MM.1S (cell line): ENCODE results near the gene CPNE2.

Experiments used
- DNase-seq: peaks from one replicate; pipeline ENCODE4 v3.0.0-alpha.2; 2015
- H2AFZ ChIP-seq: fragments of 300-600 bp; sonication (generic); 2 replicates; pipeline ENCODE4 v1.6.0; 2016; ENCODE audit warnings: antibody characterized with exemption, low read length
- H3F3A ChIP-seq: fragments of 300-600 bp; sonication (generic); 2 replicates; pipeline ENCODE4 v1.6.1; 2016; ENCODE audit warnings: mild to moderate bottlenecking, antibody characterized with exemption, low read length, moderate library complexity, mixed read lengths; ENCODE audit not compliant: insufficient read depth
- H3K27ac ChIP-seq: fragments of 300-600 bp; sonication (generic); 2 replicates; pipeline ENCODE4 v1.5.1; 2016; ENCODE audit warnings: mild to moderate bottlenecking, low read length
- H3K27me3 ChIP-seq: fragments of 300-600 bp; sonication (generic); replicated peaks from 2 replicates; pipeline ENCODE4 v1.6.0; 2016; ENCODE audit warnings: low read length; ENCODE audit not compliant: insufficient read depth
- H3K36me3 ChIP-seq: fragments of 300-600 bp; sonication (generic); replicated peaks from 2 replicates; pipeline ENCODE4 v1.6.1; 2016; ENCODE audit warnings: mild to moderate bottlenecking, low read length, mixed read lengths; ENCODE audit not compliant: insufficient read depth
- H3K4me1 ChIP-seq: fragments of 300-600 bp; sonication (generic); 2 replicates; pipeline ENCODE4 v1.6.1; 2016; ENCODE audit warnings: low read length, mixed read lengths
- H3K4me2 ChIP-seq: fragments of 300-600 bp; sonication (generic); 2 replicates; pipeline ENCODE4 v1.6.0; 2016; ENCODE audit warnings: low read depth, low read length
- H3K4me3 ChIP-seq: fragments of 300-600 bp; sonication (generic); 2 replicates; pipeline ENCODE4 v1.5.1; 2016; ENCODE audit warnings: low read length, mixed read lengths
- H3K79me2 ChIP-seq: fragments of 300-600 bp; sonication (generic); 2 replicates; pipeline ENCODE4 v1.6.1; 2016; ENCODE audit warnings: mixed run types, low read length, mixed read lengths
- H3K9ac ChIP-seq: fragments of 300-600 bp; sonication (generic); 2 replicates; pipeline ENCODE4 v1.6.1; 2016; ENCODE audit warnings: low read length, mixed read lengths
- H3K9me2 ChIP-seq: fragments of 300-600 bp; sonication (generic); replicated peaks from 2 replicates; pipeline ENCODE4 v1.6.1; 2016; ENCODE audit warnings: mild to moderate bottlenecking, low read length, mixed read lengths; ENCODE audit not compliant: insufficient read depth
- H3K9me3 ChIP-seq: fragments of 300-600 bp; sonication (generic); replicated peaks from 2 replicates; pipeline ENCODE4 v1.6.1; 2016; ENCODE audit warnings: mild to moderate bottlenecking, low read length, mixed read lengths; ENCODE audit not compliant: insufficient read depth
- H4K20me1 ChIP-seq: fragments of 300-600 bp; sonication (generic); 2 replicates; pipeline ENCODE4 v1.6.1; 2016; ENCODE audit warnings: mild to moderate bottlenecking, low read length, moderate library complexity, mixed read lengths; ENCODE audit not compliant: insufficient read depth
- EZH2 ChIP-seq: fragments of 300-600 bp; sonication (generic); optimal IDR thresholded peaks from 2 replicates; pipeline ENCODE3; 2017; ENCODE audit warnings: low read depth, mild to moderate bottlenecking, antibody characterized with exemption, low read length, mixed read lengths
- EZH2phosphoT487 ChIP-seq: fragments of 300-600 bp; sonication (generic); IDR thresholded peaks from 2 replicates; pipeline ENCODE4 v1.6.1; 2018; ENCODE audit warnings: antibody characterized with exemption, low read length
- TF ChIP-seq, protein P1 (sequence below): fragments of 300-600 bp; sonication (generic); IDR thresholded peaks from 2 replicates; pipeline ENCODE4 v1.5.1; 2016; ENCODE audit warnings: antibody characterized with exemption, low read length, mixed read lengths

The CPNE2 gene

DNA sequence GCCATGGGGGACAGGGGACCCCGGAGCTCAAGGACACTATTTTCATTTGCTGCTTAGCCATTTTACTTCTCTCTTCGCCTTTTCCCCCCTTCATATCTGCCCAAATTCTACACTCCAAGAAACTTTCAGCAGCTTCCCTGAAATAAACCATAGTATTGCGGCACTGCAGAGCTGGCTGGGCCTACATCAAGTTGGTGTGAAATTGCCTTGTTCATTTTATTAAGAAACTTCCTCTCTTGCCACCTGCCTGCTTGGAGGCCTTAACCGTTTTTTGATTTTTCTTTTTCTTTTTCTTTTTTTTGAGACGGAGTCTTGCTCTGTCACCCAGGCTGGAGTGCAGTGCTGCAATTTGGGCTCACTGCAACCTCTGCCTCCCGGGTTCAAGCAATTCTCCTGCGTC, 7.4 kb upstream of the CPNE2 start:
- H2AFZ ChIP-seq = no peak overlapping the region
- no peaks in the 10 kb centered on the region for H4K20me1 ChIP-seq
- H3K27ac ChIP-seq = no peak overlapping the region
- no peaks in the 10 kb centered on the region; the same call in 1 of the 2 replicates for H3K27me3 ChIP-seq
- no peak overlapping the region for H3K4me3 ChIP-seq
- no peak for TF ChIP-seq EZH2phosphoT487
- TF ChIP-seq, protein P1, sequence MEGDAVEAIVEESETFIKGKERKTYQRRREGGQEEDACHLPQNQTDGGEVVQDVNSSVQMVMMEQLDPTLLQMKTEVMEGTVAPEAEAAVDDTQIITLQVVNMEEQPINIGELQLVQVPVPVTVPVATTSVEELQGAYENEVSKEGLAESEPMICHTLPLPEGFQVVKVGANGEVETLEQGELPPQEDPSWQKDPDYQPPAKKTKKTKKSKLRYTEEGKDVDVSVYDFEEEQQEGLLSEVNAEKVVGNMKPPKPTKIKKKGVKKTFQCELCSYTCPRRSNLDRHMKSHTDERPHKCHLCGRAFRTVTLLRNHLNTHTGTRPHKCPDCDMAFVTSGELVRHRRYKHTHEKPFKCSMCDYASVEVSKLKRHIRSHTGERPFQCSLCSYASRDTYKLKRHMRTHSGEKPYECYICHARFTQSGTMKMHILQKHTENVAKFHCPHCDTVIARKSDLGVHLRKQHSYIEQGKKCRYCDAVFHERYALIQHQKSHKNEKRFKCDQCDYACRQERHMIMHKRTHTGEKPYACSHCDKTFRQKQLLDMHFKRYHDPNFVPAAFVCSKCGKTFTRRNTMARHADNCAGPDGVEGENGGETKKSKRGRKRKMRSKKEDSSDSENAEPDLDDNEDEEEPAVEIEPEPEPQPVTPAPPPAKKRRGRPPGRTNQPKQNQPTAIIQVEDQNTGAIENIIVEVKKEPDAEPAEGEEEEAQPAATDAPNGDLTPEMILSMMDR = no peak
- TF ChIP-seq EZH2 = no peak
- DNase-seq = no peak
- H3K36me3 ChIP-seq = no peaks in the 10 kb centered on the region
- no peak overlapping the region for H3K9ac ChIP-seq
- H3K9me3 ChIP-seq = no peaks in the 10 kb centered on the region
- no peaks in the 10 kb centered on the region for H3K9me2 ChIP-seq
- H3K4me1 ChIP-seq = no peaks in the 10 kb centered on the region
- no peaks in the 10 kb centered on the region for H3K79me2 ChIP-seq
- H3K4me2 ChIP-seq = no peak overlapping the region
- H3F3A ChIP-seq = no peaks in the 10 kb centered on the region

DNA sequence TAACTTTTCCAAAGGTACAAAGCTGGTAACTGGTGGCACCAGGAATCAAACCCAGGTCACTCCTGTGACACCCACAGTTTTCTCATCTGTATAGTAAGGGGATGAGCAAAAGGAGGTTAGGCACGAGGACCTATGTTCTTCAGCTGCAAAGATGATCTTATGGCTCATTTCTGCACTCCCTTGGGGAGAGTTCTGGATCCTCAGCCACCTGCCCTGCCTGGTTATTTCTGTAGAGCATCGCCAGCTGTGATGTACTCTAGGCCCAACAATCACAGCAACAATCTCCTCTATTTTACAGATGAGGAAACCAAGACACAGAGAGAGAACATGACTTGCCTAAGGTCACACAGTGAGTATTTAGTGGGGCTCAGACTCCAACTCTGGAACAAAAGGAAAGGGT, 5.4 kb upstream of the CPNE2 start:
- Histone ChIP-seq H3F3A (no peaks in the 10 kb centered on the region), H3K9me3 (no peaks in the 10 kb centered on the region), H3K27me3 (peaks cover 16% of the 10 kb centered on the region), H3K9ac (no peak overlapping the region), H3K4me2 (no peak overlapping the region), H3K36me3 (no peaks in the 10 kb centered on the region), H3K79me2 (no peaks in the 10 kb centered on the region), H3K4me3 (no peak overlapping the region), H2AFZ (no peak overlapping the region), H4K20me1 (no peaks in the 10 kb centered on the region), H3K27ac (no peak overlapping the region), H3K4me1 (no peaks in the 10 kb centered on the region), H3K9me2 (no peaks in the 10 kb centered on the region)
- no peak for DNase-seq
- no peak for TF ChIP-seq EZH2
- no peak for TF ChIP-seq EZH2phosphoT487
- TF ChIP-seq, protein P1 = no peak

DNA sequence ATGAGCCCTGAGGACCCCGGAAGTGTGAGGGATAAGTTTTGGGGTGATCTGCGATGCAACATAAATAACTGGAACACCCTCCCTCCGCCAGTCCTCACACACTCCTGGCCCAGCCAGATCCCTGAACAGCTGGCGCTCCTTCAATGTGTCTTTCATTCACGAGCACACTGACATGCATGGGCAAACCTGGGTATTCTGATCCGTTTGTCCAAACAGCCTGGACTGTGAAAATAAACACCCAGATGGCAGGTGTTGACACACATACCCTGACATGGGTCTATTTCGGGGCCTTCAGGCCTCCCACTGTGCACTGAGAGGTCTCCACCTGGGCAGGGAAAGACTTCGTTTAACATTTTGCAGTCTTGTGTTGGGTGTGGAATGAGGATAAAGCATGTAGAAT, 3.0 kb upstream of the CPNE2 start:
- Histone ChIP-seq H3K4me2 (no peak overlapping the region), H3K4me1 (no peaks in the 10 kb centered on the region), H4K20me1 (no peaks in the 10 kb centered on the region), H3K9me3 (no peaks in the 10 kb centered on the region), H2AFZ (no peak overlapping the region), H3K27ac (no peak overlapping the region), H3K9me2 (no peaks in the 10 kb centered on the region), H3K27me3 (peaks cover 17% of the 10 kb centered on the region), H3K9ac (no peak overlapping the region), H3K79me2 (no peaks in the 10 kb centered on the region), H3F3A (no peaks in the 10 kb centered on the region), H3K4me3 (no peak overlapping the region), H3K36me3 (no peaks in the 10 kb centered on the region)
- no peak for DNase-seq
- TF ChIP-seq EZH2 = no peak
- no peak for TF ChIP-seq EZH2phosphoT487
- TF ChIP-seq, protein P1 = no peak
